Gastrocnemius medialis (tissue), 4 donors: ENCODE results near the gene CACNA1G.

Experiments
- POLR2A ChIP-seq, 2 donors: fragments of 450-650 bp; IDR thresholded peaks; one replicate each; pipeline ENCODE4 v1.6.1; 2017; ENCODE audit warnings: antibody characterized with exemption in 2 of 2, mild to moderate bottlenecking in 2 of 2, moderate library complexity in 2 of 2
- TF ChIP-seq, protein P1 (sequence below), 5 experiments: fragments of 450-650 bp in 3 of 5; fragments of 200-600 bp in 2 of 5; sonication (generic) in 2 of 5; IDR thresholded peaks in 4 of 5; conservative IDR thresholded peaks in 1 of 5; 1 replicate in 4 of 5; 2 replicates in 1 of 5; pipeline ENCODE4 v1.5.1; 2016 to 2019; ENCODE audit warnings: antibody characterized with exemption in 5 of 5, mild to moderate bottlenecking in 3 of 5, moderate library complexity in 3 of 5

DNA sequence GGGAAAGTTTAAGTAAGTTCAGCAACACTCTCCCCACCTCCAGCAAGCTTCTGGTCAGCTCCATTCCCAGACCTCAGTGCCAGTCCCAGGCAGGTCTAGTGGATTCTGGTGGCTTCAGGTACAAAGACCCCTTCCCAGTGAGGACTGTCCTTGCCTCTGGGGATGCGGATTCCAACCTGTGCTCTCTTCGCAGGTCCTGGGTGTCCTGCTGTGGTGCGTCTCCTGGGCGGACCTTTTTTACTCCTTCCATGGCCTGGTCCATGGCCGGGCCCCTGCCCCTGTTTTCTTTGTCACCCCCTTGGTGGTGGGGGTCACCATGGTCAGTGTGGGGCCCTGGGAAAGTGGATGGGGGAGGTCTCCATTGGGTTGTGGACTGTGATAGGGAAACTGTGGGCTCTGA lies 96.0 kb downstream of the CACNA1G start:
- TF ChIP-seq, protein P1, sequence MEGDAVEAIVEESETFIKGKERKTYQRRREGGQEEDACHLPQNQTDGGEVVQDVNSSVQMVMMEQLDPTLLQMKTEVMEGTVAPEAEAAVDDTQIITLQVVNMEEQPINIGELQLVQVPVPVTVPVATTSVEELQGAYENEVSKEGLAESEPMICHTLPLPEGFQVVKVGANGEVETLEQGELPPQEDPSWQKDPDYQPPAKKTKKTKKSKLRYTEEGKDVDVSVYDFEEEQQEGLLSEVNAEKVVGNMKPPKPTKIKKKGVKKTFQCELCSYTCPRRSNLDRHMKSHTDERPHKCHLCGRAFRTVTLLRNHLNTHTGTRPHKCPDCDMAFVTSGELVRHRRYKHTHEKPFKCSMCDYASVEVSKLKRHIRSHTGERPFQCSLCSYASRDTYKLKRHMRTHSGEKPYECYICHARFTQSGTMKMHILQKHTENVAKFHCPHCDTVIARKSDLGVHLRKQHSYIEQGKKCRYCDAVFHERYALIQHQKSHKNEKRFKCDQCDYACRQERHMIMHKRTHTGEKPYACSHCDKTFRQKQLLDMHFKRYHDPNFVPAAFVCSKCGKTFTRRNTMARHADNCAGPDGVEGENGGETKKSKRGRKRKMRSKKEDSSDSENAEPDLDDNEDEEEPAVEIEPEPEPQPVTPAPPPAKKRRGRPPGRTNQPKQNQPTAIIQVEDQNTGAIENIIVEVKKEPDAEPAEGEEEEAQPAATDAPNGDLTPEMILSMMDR (IDR thresholded peaks at IDR 0.05 in 4 of 5, conservative IDR thresholded peaks at IDR 0.05 in 1 of 5): no peak
- TF ChIP-seq POLR2A (IDR thresholded peaks at IDR 0.05): no peak
